H1 (cell line): ENCODE measurements around the gene KCNC3. TPM values are rescaled to one million over a fixed set of nuclear protein-coding genes. Genes with fewer than 3 reads are reported as not detected.

Source experiments
- CBX5 ChIP-seq: fragments of 300-800, 300-1000 bp; sonication (generic); IDR thresholded peaks from 2 replicates; pipeline ENCODE4 v1.7.1; 2016; ENCODE audit warnings: antibody characterized with exemption, low read length, low read depth
- CREB1 ChIP-seq: IDR thresholded peaks from 2 replicates; pipeline ENCODE4 v1.6.1; 2012; ENCODE audit warnings: inconsistent platforms
- GABPA ChIP-seq: IDR thresholded peaks from 2 replicates; pipeline ENCODE4 v1.6.1; 2011; ENCODE audit warnings: mild to moderate bottlenecking, low read length, moderate library complexity, borderline replicate concordance; ENCODE audit not compliant: insufficient read depth
- HDAC2 ChIP-seq, 2 experiments: fragments of 300-600 bp in 1 of 2; sonication (generic) in 1 of 2; IDR thresholded peaks; 2 replicates each; pipeline ENCODE4 v1.6.1; 2011 to 2012; ENCODE audit warnings: low read depth in 2 of 2, low read length in 2 of 2, mild to moderate bottlenecking in 2 of 2, moderate library complexity in 2 of 2, borderline replicate concordance in 1 of 2, inconsistent platforms in 1 of 2
- POLR2A ChIP-seq, 2 experiments: IDR thresholded peaks; 1 replicate in 1 of 2; 2 replicates in 1 of 2; pipeline ENCODE4 v1.6.1; 2011; ENCODE audit warnings: low read depth in 2 of 2, low read length in 2 of 2, mild to moderate bottlenecking in 2 of 2; ENCODE audit errors: control extremely low read depth in 1 of 2
- RBBP5 ChIP-seq: IDR thresholded peaks from 2 replicates; pipeline ENCODE4 v1.7.1; 2012; ENCODE audit warnings: low read depth, mild to moderate bottlenecking, inconsistent platforms, low read length, moderate library complexity, borderline replicate concordance
- SP1 ChIP-seq: IDR thresholded peaks from 2 replicates; pipeline ENCODE4 v1.6.1; 2011; ENCODE audit warnings: low read depth, low read length
- SP4 ChIP-seq: IDR thresholded peaks from 2 replicates; pipeline ENCODE4 v1.6.1; 2012; ENCODE audit warnings: low read length, inconsistent platforms
- TCF12 ChIP-seq: IDR thresholded peaks from 2 replicates; pipeline ENCODE4 v1.6.1; 2011; ENCODE audit warnings: low read depth, mild to moderate bottlenecking, low read length
- polyA plus RNA-seq, 7 experiments: library from polyadenylated mRNA; depleted of rRNA in 3 of 7; stranded (reverse) in 5 of 7; unstranded in 2 of 7; fragments of >200 nt in 5 of 7; fragments of 200-250 nt in 2 of 7; gene quantifications; 1 replicate in 5 of 7; 2 replicates in 1 of 7; 4 replicates in 1 of 7; pipeline versions ENCODE4 v1.2.1 to v1.2.3, GENCODE V29; 2011 to 2013; ENCODE audit warnings: missing spikeins in 2 of 7, mixed read lengths in 2 of 7
- total RNA-seq: library from RNA; stranded (reverse); fragmentation: NEBNext Ultra II Directional; extraction: Animal tissue kit (Norgen Biotek cat#: 25700); gene quantifications from 2 replicates; pipeline ENCODE4 v1.2.1, GENCODE V29; 2021

Gene KCNC3
- total and polyA plus RNA-seq, 2 of the 8 experiments (the other 6 are each of a cell fraction or from before 2014, with no cell fraction given): 3.9 to 7.2 TPM

GRCh38 chr19:50325310-50326100, 3.7 kb downstream of the KCNC3 start (continued):
- TF ChIP-seq SP1: peak; percentile 81; the same call in 1 of the 2 replicates
- TF ChIP-seq RBBP5: 0 out of 2 replicates have a peak, but pooled peaks have one; percentile 45
- TF ChIP-seq GABPA: no peak
- peak; percentile 50; the same call in 1 of the 2 replicates for TF ChIP-seq CREB1
- no peak for TF ChIP-seq TCF12
- peak; percentile 91; the same call in 1 of the 2 replicates for TF ChIP-seq SP4
- TF ChIP-seq POLR2A (IDR thresholded peaks at IDR 0.05; ENCODE audit: control extremely low read depth in 1 of 2, low read depth in 2 of 2, low read length in 2 of 2): peak in 1 of 2 experiments; percentile 51; a peak in 1 of 3 replicates
- TF ChIP-seq HDAC2 (IDR thresholded peaks at IDR 0.05; ENCODE audit: borderline replicate concordance in 1 of 2, low read depth in 2 of 2, low read length in 2 of 2): peak; percentile 24 to 66; a peak in 1 of 4 replicates
- no peak for TF ChIP-seq CBX5
